HG02884 (cell line): ENCODE results near the gene RC3H2.

Experiments used
- ATAC-seq: cut with Tn5 transposase; IDR thresholded peaks from one replicate; pipeline ENCODE4 v1.9.1; 2021; ENCODE audit warnings: mild to moderate bottlenecking, moderate library complexity; ENCODE audit not compliant: unreplicated experiment

The RC3H2 gene, protein sequence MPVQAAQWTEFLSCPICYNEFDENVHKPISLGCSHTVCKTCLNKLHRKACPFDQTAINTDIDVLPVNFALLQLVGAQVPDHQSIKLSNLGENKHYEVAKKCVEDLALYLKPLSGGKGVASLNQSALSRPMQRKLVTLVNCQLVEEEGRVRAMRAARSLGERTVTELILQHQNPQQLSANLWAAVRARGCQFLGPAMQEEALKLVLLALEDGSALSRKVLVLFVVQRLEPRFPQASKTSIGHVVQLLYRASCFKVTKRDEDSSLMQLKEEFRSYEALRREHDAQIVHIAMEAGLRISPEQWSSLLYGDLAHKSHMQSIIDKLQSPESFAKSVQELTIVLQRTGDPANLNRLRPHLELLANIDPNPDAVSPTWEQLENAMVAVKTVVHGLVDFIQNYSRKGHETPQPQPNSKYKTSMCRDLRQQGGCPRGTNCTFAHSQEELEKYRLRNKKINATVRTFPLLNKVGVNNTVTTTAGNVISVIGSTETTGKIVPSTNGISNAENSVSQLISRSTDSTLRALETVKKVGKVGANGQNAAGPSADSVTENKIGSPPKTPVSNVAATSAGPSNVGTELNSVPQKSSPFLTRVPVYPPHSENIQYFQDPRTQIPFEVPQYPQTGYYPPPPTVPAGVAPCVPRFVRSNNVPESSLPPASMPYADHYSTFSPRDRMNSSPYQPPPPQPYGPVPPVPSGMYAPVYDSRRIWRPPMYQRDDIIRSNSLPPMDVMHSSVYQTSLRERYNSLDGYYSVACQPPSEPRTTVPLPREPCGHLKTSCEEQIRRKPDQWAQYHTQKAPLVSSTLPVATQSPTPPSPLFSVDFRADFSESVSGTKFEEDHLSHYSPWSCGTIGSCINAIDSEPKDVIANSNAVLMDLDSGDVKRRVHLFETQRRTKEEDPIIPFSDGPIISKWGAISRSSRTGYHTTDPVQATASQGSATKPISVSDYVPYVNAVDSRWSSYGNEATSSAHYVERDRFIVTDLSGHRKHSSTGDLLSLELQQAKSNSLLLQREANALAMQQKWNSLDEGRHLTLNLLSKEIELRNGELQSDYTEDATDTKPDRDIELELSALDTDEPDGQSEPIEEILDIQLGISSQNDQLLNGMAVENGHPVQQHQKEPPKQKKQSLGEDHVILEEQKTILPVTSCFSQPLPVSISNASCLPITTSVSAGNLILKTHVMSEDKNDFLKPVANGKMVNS

DNA sequence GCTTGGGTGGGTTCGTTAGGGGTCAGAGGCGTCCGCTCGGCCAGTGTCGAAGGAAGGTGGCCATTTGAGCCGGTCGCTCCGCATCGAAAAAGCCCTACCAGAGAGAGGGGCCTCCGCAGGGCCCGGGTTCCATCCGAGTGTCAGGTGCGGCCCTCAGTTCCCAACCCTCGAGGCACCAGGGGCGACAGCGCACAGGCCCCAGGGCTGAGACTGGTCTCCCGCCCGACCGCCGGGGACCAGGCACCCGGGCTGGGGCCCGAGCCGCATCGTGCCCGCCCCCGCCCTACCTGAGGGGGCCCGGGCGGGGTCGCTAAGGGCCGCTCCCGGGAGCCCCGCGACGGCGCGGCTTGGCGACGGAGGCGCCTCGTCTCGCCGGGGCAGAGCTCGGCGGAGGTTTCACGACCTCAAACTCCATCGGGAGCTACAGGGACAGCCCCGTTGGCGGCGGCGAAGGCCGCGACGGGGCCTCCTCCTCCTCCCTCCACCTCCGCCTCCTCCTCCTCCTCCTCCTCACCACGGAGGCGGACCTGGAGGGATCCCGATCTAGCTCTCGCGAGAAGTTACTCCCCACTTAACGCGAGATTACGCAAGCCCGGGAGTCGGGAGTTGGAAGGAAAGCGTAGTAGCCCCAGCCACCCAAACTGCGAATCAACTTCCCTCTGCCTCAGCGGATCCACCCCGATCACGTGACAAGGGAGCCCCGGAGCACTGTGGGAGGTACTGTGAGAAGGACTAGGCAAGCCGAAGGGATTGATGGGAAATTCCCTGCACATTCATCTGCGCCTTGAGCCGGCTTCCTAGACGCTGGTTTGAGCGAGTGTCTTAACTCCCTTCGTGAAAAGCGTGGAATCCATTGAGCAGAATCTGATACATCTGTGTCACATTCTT, at the start of gene RC3H2:
Gene RC3H2, minus strand, starts transcription at position 537 of the 888 bp plus-strand sequence. CDS start 7,850 bp downstream, outside the sequence.
- ATAC-seq: peak; percentile 74

DNA sequence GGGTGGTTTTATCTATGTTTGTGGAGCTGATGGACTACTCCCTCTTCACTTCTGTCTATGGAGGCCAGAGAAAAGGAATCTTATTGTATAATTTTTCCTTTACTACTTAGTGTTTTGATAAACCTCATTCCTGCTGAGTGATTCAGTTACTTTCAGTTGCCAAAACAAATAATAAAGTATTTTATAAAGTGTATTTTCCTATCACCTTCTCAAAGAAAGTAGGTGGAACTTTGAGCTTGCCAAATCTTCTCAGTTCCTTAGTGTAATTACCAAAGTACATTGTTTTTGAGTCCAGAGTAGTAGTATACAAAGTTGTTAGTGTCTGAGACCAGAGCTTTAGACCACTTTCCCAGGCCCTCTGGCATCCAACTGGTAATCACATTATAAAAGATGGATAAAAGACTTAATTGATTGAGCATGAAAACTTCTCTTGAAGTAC, 49.1 kb upstream of the RC3H2 start:
- no peak for ATAC-seq

DNA sequence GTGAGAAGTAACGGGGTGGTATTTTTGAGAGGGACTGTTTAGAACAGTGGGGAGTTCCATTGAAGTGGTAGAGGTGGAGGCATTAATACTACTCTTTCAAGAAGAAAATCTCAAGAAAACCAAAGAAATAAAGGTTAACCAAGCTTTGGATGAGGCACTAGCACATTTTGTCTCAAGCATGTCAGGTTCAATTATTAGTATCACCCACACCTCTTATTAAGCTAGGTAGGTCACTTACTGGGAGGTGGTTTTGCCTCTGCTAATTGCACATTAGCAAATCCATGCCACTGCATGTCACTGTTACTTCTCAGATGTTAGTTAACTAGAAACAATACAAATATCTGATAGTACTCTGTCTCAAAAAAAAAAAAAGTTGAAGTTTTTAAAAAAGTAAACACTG, 45.9 kb upstream of the RC3H2 start:
- no peak for ATAC-seq

DNA sequence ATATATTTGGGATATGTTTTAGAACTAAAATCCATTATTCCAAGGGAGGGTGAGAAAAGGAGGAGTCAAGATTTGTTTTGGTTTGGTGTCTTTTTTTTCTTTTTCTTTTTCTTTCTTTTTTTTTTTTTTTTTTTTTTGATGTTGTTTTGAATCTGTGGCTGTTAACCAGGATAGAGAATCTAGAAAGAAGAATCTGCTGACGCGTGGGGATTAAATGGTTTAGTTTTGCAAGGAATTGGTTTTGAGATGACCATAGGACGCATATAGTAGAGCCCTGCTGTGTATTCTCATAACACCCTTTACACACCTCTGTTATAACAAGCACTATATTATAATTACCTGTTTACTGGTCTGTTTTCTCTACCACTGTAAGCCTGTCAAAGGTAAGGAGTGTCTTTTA, 45.1 kb upstream of the RC3H2 start:
- no peak for ATAC-seq

DNA sequence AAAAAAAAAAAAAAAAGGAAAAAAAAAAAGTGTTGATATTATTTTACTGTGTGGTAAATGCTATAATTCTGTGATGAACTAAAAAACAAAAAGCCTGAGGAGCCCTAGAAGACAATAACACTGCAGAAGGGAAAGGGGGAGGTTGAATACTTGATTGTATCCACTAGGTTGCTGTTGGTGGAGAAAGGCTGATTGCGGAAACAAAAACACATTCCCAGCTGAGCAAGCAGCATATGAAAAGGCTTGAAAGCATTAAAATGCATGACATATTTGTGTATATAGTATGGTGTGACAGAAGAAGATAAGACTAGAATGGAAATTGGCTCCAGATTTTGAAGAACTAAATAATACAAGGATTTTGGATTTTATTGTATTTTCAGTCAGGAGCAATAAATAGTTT, 44.5 kb upstream of the RC3H2 start:
- no peak for ATAC-seq

DNA sequence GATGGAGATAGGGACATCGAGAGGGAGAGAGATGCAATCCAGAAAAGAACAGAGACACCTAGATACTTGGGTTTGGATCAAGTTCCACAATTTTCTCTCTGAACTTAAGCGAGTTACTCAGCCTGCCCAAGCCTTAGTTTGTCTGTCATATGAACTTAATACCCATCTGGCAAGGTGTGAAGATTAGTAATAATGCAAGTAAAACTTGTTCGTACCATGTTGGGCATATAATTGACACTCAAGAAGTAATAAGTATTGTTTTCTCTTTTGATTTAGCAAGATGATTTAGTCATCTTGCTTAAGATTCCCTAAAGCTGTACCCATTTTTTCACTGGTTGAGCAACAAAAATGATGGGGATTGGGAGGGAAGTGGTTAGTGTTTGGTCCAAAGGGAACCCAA, 43.2 kb upstream of the RC3H2 start:
- no peak for ATAC-seq

DNA sequence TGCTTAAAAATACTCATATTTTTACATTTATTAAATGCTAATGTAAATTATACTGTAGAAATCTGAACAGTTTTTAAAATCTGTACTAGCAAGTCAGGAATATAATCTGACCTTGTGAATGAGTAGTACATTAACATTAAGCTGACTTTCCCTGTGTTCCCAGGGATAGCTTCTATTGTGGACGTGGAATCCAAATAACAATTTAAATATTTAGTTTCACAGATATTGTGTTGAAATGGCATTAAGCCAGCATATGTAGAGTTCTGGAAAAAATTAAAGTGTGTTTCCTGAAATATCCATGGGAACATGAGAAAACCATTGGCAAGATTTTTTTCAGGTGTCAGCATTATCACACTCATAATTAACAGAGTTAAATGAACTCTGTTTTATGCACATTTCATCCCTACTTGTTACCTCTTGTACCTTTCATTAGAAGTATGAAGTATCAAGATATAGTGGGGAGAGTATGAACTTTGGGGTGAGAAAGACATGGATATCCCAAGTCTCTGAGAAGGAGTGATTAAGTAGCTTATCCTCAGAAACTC, 41.4 kb upstream of the RC3H2 start:
- no peak for ATAC-seq

DNA sequence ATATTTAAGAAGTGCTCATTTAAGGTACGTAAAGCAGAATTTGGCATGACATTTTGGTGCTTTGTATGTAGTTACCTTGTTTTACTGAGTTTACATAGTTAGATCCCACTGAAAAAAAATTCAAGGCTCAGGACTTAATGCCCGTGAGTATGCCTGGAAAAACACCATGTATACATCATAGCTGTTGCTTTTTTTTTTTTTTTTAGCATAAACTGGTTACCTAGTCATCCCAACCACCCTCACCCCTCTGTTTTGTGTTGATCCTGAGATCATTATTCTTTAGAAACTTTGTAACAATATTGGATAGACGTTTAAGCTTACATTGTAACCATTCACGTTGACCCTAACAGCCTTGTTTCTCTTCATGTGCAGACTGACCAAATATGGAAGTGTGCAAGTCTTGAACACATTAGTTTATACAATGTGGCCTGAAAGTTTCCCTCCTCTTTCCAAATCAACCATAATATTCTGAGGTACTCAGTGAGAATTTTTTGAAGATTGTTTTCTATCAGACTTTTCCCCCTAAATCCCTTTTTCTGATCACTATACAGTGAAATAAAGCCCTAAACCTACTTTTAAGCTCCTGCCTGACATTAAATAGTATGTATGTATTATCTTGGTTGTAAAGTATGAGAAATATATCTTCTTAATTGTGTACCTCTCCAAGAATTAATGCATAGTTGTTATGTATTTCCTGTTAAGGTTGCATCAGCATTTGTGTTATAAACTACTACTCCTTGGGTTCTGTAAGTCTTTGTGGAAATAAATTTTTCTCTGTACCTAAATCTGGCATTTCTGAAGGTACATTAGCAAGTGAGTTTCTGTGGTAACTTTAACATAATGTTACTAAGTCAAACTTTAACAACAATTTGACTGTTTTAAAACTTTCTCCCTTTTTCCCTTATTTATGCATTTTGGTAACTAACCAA, 40.1 kb upstream of the RC3H2 start:
- ATAC-seq: no peak

DNA sequence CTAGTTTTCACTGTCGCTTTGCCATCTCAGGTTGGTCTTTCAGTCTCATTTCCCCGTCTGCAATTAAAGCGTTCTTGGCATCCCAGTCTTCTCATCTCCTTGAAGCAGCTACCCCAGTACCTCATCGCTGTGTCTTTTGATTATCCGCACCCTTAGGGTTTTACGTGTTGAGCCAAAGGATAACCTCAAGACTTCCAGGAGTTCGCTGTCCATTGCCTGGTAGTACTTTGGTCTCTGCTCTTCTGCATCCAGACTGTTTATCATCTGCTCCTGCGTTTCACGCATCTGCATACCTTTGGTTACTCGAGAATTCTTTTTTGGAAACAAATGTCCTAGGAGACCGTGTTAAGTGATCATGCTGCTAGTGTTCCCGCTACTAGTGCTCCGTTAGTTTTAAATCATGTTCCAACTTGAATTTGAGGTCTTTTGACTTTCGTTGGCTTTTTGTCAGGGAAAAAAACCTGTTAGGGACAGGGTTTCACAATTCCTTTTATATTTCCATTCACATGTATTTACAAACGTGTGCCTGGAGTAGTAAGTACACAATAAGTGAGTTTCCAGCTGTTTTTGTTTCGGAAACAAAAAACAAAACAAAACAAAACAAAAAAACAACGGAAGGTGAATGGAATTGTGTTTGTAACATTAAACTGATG, 36.5 kb upstream of the RC3H2 start:
- no peak for ATAC-seq

DNA sequence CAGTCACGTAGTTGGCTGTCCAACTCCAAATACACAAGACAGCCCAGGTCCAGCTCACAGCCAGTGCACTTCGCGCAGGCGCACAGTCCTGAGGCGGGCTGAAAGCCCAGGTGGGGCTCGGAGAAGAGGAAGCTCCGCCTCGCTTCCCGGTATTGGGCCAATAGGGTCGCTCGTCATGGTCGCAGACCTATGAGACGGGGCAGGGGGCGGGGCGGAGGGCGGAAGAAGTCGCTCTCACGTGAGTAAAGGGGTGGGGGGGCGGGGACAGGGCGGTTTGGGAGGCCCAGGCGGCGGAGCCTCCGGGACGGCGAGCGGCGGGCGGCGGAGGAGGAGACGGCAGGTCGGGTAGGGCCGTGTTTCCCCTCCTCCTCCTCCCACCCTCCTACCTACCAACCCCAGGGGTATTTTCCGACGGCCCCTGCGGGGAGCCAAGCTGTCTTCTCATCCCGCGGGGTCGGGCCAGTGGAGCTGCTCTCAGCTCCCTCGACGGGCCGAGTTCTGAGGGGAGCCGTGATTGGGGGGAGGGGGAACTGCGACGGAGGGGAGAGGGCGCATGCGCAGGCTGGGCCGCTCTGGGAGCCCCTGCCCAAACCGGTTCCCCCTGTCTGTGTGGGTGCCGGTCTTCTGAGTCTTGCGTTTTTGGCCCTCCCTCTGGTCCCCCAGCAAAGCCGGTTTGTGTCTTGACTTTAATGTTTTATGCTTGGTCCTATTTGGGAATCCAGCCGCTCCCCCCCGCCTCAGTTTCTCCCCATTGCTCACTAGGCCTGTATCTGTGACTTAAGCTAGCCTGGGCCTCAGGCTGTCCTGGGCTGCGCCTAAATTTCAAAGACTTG, 35.8 kb upstream of the RC3H2 start, which contains the start of gene RABGAP1:
Gene RABGAP1, plus strand, starts transcription at position 272 of the 833 bp plus-strand sequence. CDS start 16,040 bp downstream, outside the sequence.
- peak; percentile 98 for ATAC-seq

DNA sequence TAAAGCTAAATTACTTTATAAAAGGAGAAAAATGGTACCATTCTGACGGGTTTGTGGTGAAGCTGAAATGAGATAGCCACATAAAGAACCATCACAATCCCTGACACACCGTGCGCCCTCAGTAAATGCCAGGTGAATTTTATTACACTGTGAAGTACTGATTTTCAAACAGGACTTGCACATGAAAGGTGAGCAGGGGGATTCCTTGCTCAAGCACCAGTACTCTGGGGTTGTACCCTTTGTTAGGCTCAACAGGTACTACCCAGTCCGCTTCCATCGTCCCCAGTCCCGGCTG, 35.2 kb upstream of the RC3H2 start:
- ATAC-seq: no peak

DNA sequence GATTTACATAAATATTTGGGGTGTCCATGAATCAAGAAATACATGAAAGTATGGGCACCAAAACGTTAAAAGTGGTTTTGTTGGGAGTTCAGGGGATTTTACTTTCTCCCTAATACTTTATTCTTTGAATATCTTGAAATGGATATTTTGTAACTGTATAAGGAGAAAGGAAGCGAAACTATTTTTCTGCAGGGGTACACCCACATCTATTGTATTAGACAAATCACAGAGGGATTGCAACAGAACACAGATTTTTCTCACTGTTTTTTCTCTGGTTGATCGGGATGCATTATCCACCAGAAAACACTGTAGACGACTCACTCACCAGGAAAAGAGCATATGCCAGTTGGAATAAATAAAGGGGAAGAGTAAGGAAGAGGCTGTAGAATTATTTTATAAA, 34.4 kb upstream of the RC3H2 start:
- no peak for ATAC-seq

DNA sequence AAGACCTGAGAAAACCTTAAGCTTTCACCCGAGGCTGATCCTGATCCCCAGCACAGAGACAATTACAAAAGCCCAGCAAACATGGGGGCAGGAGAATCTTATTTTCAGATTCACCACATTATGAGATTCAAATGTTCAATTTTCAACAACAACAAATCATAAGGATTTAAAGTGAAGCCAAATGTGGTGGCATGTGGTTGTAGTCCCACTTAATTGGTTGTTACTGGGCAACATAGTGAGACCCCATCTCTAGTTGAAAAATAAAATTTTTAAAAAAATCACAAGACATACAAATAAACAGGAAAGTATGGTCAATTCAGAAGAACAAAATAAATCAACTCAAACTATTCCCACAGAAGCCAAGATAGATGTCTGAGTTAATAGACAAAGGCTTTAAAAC, 31.7 kb upstream of the RC3H2 start:
- ATAC-seq: no peak

DNA sequence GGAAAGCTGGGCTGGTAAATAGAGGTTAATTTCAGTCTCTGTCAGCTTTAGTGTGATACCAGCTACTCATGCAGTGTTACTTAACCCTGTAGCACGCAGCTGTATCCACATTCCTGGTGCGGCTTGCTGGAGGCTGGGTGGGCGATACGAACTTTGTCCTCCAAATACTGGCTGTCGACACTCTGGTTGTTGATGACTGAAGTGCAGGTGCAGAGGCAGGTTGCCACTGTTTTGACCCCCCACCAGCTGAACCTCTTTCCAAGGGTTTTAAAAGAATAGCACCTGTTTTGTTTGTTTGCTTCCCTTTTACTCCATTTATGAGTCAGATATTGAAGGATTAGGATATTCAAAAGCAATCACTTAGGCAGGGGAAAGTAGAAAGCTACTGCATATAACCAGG, 31.3 kb upstream of the RC3H2 start:
- no peak for ATAC-seq

DNA sequence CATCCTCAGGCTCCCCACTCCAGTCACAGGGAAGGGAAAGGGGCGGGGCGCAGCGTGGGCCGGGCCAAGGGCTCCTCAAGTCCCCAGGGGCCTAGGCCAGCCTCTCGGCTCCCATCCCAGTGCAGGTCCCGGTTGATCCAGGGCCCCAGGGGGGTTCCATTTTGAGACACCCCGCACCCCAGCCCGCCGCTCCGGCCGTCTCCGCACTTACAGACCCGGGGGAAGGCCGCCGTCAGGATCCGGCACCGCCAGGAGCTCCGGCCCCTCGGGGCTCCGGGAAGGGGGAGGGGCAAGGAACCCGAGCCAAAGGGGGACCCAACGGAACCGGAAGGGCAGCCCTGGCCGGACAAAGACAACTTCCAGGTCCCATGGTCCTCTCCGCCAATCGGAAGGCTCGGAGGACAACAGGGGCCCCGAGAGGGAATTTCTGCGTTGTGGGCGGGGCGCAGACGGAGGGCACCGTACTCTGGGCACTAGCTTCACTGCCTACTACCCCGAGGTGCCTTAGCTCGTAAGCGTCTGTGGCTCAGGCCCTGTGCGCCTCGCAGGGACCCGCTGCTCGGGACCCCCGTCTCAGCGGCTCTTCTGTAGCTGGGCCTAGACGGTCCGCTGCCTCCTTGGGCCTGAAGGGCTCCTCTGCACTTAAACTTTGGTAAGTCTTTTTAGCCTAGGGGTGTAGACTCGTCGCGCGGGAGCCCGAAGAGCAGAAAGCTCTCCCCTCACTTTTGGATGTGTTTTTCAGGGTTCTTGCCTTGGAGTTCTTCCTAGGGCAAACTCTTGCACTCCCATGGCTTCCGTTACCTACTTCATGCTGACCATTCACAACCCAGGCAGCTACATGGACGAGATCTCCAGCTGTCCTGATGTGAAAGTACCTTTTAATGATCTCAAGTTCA, 26.3 kb upstream of the RC3H2 start, which contains the start of gene ZBTB26:
Gene ZBTB26, minus strand, starts transcription at position 287 of the 896 bp plus-strand sequence. CDS start 11,578 bp downstream, outside the sequence.
- peak; percentile 87 for ATAC-seq

DNA sequence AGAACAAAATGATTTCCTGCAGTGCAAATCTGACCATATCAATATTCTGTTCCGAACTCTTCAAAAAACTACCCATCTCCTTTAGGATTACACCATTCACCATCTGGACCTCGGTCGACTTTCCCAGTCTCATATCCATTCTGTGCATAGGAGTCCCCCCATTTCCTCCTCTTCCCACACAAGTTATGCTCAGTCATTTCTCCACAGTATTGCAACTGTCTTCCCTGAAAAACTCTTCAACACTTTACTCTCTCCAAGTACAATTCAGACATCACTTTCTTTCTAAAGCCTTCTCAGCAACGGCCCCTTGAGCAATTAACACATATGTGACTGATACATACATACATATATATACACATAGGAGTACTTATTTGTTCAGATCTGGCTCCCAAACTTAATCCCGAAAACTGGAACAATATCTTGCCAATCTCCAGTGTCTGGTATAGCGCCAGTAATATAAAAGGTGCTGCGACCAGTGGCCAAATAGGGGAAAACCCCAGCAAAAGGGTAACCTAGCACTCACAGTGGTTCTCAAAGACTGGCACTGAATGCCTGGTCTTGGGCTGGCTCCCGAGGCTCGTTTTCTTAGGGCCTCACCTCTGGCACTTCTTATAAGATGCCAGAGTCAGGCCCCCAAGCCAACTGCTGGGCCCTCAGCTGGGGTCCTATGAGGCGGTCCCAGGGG, 25.5 kb upstream of the RC3H2 start:
- peak; percentile 19 for ATAC-seq
